Amniotic stem cell (primary cell): ENCODE data around the gene CYP4F12.

Experiments used
- DNase-seq: peaks from one replicate; lab custom pipeline; 2025; lab: John Stamatoyannopoulos, UW

CYP4F12 gene

DNA sequence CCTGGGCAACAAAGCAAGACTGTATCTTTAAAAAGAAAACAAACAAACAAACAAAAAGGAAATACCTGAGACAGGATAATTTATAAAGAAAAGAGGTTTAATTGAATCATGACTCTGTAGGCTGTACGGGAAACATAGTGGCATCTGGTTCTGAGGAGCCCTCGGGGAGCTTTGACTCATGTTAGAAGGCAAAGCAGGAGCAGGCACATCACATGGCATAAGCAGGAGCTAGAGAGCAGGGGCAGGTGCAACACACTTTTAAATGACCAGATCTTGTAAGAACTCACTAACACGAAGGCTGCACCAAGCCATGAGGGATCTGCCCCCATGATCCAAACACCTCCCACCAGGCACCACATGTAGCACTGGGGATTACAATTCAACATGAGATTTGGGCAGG, 41.8 kb downstream of the CYP4F12 start:
- no peak for DNase-seq

DNA sequence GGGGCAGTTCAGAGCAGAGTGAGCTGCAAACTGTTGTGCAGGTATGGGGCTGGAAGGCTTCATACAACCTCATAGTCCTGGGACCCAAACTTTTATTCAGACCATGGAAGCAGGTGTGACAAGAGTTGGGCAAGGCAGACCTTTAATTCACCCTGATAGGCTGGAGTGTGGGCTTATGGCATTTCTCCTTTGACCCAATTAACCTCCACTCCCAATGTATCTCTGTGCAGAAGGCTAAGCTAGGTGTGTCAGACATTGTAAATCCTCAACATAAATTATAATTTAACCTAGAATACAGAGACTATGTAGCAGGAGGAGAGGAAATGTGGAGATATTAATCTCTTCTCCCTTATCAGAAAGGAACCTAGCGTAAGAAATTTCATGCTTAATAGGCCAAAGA, 42.8 kb downstream of the CYP4F12 start:
- no peak for DNase-seq

DNA sequence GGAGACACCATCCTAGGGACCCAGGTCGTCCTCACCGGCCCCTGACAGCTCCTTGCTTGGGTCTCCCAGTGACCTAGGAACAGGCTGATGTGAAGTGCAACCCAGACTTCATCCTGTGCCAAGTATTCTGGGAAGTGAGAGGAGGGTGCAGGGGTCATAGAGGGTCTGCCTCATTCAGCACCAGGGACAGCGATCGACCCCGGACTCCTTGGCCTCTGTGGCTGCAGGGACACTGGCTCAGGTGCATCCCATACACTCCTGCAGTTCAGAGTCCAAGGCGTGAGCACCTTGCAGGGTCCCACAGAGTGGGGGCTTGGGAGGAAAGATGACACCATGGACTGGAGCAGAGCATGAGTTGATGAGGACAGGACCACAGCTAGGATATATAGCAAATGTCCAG, 44.9 kb downstream of the CYP4F12 start:
- no peak for DNase-seq

DNA sequence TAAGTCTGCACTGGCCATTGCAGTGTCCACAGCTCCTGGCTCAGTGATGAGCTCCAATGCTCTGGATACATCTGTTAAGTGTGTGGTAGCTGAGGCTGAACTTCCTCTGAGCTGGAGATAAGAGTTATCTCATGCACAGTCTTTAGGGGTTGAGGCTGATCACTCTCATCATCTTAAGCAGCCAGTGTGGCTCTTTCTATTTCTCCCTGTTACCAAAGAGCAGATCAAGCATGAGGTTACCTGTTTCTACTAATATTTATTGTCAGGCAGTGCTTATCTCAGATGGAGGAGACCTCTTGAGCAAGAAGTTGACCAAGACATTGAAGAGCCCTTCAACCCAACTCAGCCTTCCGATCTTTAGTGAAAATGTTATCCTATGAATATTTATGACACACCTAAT, 48.4 kb downstream of the CYP4F12 start:
- no peak for DNase-seq

DNA sequence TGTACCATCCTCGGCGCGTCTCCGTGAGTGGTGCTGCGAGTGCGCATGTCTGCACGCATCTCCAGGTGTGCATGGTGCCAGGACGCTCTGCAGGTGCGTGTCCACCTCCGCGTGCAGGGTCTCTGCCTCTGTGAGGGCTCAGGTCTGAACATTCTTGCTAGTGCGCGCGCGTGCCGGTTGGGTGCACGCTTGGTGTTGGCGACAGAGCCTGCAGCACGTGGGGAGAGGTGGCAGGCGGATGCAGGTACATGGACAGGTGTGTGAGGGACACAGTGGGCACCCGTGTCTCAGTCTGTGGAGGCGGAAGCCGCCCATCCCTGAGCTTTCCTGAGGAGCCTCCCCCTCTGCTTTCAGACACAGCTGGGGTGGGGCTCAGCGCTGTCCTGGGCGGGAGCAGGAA, 50.1 kb downstream of the CYP4F12 start:
- DNase-seq = no peak

DNA sequence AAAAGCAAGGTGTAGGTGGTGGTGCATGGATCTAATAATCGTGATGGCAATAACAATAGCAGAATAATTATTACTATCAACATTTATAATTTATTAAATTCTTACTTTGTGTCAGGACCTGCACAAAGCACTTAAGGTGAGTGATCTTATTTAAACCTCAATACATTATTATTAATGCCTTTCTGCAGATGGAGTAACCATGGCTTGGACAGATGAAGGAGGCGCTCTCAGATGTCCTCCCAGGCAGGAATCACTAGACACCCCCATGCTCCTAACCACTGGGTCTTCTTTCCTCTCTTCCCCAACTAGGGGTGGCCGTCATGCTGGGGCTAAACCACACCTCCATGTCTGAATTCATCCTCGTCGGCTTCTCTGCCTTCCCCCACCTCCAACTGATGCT, 54.8 kb downstream of the CYP4F12 start, which contains the start of gene OR10H2:
Gene OR10H2 (plus strand): TSS at position 301 of the 400 bp plus-strand sequence. CDS start 20 bp downstream, at position 321.
- DNase-seq = no peak

DNA sequence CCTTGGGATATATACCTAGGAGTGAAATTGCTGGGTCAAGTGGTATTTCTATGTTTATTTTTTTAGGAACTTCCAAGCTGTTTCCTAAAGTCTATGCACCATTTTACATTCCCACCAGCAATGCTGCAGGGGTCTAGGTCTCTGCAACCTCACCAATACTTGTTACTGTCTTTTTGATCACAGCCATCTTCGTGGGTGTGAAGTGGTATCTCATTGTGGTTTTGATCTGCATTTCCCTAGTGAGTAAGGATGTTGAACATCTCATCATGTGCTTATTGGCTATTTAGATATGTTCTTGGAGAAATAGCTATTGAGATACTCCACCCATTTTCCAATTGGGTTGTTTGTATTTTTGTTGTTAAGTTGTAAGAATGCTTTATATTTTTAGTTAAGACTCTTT, 57.7 kb downstream of the CYP4F12 start:
- no peak for DNase-seq

DNA sequence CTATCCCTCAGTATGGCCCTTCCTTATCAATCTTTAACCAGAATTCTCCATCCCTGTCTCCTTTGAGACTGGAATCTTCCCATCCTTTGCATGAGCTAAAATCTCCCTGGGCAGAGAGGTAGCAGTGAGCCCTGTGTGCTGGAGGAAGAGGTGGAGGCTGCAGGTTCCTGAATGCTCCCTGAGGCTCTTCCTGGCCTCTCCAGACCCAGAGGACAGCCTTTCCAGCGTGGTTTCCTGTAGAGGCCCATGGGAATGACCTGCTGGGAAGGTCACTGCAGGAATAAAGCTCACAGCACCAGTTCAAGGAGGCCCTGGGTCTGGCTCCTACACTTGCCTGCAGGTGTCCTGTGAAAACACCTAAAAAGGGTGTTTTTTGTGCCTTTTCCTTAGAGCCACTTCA, 59.5 kb downstream of the CYP4F12 start:
- DNase-seq = no peak

DNA sequence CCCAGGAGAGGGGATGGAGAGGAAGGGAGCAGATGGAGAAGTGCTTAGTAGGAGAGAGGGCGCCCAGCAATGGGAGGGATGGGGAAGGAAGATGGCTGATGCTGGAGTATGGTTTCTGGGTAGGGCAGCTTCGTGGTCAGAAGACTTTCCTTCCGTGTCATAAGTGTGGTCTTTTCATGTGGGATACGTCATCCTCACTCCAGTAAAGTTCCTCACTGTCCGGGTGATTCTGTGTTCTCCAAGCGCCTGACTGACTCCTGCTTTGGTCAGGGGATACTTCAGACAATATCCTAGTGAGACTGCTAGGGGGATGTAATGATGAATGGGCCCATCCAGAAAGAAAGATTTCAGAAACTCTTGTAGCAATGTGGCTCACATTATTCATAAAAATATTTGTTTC, 61.0 kb downstream of the CYP4F12 start:
- DNase-seq = no peak

DNA sequence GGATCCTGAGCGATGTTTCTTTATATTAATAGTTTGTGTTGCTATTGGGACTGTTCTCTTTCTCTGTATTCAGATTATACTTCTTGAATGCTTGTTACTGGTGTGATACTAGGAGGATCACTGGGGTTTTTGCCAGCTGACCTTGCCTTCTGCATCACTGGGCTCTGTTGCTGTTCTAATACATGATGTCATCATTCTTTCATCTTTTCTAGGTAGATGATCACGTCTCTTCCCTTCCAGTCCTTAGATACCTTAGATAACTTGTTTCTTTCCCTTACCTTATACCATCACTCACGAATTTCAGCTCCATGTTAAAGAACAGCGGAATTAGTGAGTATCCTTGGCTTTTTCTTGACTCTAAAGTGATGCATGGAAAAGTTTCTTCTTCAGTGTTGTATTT, 64.8 kb downstream of the CYP4F12 start, which contains the start of gene OR10H3:
Gene OR10H3 (plus strand): TSS at position 264 of the 400 bp plus-strand sequence. CDS start 3,408 bp downstream, outside the sequence.
- no peak for DNase-seq

DNA sequence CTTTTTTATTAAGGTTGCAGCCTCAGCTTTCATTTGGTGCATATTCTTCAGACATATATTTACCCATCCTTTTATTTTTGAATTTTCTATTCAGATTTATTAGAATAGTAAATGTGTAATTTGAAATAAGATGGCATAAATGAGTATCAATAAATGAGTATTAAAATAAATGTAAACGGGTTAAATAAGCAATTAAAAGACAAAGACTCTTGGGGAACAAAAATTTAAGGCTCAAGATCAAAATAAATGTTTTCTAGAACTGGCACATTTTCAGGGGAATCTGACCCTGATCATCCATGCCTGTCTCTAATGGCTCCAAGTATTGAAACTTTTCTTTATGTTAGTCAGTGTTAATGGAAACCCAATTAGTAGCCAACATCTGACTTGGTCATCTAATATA, 67.9 kb downstream of the CYP4F12 start:
- no peak for DNase-seq
